ENCODE results near the gene TTLL4.

TTLL4 gene

GRCh38 chr2:218782528-218782844, 71.9 kb downstream of the TTLL4 start:
- no peak for DNase-seq (ENCODE audit: low read depth in 2 of 2)

GRCh38 chr2:218783688-218784087, 73.1 kb downstream of the TTLL4 start:
- DNase-seq (ENCODE audit: low read depth in 2 of 2): no peak

- DNase-seq (ENCODE audit: low read depth in 2 of 2): no peak
Observed at GRCh38 chr2:218785103-218785502, 74.5 kb downstream of the TTLL4 start.

GRCh38 chr2:218786133-218786532, 75.5 kb downstream of the TTLL4 start:
- no peak for DNase-seq (ENCODE audit: low read depth in 2 of 2)

- no peak for DNase-seq (ENCODE audit: low read depth in 2 of 2)
Observed at GRCh38 chr2:218788529-218789255, 78.1 kb downstream of the TTLL4 start.

- no peak for DNase-seq (ENCODE audit: low read depth in 2 of 2)
Observed at GRCh38 chr2:218792433-218792832, 81.8 kb downstream of the TTLL4 start.

GRCh38 chr2:218796691-218797090, 86.1 kb downstream of the TTLL4 start:
- DNase-seq (ENCODE audit: low read depth in 2 of 2): no peak

- no peak for DNase-seq (ENCODE audit: low read depth in 2 of 2)
Observed at GRCh38 chr2:218798767-218799504, 88.3 kb downstream of the TTLL4 start.

GRCh38 chr2:218799990-218800389, 89.4 kb downstream of the TTLL4 start:
- no peak for DNase-seq (ENCODE audit: low read depth in 2 of 2)

- DNase-seq (ENCODE audit: low read depth in 2 of 2): no peak
Observed at GRCh38 chr2:218802386-218802994, 91.9 kb downstream of the TTLL4 start.

GRCh38 chr2:218804817-218805216, 94.2 kb downstream of the TTLL4 start:
- no peak for DNase-seq (ENCODE audit: low read depth in 2 of 2)
